ENCODE data around the gene PLEKHM3. TPM values are rescaled to one million over a fixed set of nuclear protein-coding genes. Genes with fewer than 3 reads are reported as not detected.

Gene PLEKHM3, protein sequence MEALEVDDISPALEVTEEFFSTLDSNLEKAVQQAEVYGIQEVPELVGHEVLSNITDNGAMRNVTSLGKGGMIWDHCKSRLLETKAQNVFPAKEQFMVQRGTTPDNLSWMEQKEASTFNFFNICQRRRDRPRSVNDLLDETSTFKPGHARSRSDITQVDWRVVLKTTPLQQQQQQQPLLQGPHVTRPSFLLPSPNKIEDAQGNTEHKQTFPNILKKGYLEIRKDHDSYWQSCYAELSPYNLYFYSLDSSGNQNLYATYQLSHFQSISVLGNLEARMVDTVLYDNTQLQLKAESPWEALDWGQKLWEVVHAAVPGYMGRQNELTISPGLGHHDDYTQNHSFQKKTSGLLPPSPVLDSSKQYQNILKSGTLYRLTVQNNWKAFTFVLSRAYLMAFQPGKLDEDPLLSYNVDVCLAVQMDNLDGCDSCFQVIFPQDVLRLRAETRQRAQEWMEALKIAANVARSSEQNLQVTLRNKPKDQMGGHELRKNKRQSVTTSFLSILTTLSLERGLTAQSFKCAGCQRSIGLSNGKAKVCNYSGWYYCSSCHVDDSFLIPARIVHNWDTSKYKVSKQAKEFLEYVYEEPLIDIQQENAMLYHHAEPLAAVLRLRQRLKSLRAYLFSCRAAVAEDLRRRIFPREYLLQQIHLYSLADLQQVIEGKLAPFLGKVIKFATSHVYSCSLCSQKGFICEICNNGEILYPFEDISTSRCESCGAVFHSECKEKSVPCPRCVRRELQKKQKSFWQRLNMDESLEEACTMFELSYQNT
- total RNA-seq, result 10 to 100 TPM in 1 of 2 donors, 1 to 10 TPM in 1; 5.2 to 15.8 TPM

DNA sequence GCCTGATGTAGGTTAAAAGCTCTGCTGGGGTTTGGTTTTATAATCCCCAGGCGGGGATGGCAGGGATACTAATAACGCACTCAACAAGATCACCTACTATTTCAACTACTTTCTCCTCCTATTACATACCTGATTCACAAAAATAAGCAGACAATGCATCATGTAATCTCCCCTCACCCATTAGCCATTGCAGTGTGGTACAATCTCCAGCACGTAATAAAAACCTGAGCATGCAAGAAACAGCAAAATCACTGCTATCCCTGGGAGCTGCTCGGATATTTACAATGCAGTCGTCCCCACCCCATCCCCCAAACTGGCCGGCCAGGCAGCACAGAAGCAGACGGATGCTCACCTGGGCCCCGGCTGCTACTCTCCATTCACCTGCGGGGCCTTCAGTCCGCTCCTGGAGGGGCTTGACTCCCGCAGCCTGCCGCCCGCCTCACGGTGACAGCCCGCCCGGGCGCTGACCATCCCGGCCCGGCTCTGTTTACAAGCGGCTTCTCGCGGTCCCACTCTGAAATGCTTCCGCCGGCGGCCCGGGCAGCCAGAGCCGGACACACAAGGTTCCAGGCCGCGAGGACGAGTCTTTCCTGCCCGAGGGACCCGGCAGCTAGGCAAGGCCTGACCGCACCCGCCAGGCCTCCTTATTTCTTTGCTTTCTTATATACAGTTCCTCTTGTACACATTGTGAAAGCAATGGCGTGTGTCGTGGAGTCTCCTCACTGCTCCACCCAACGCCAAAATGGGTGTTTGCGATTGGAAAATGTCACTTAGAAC lies at the start of gene PLEKHM3:
TSS of gene PLEKHM3 (minus strand) at position 491 of the 777 bp plus-strand sequence. CDS start 23,888 bp downstream, outside the sequence.
- ATAC-seq (peak; percentile 76 to 89), DNase-seq (ENCODE audit: low spot score in 2 of 2) (peak; percentile 82 to 84)
- H3K36me3 Mint-ChIP-seq, result peaks cover 6 to 13% of the 10 kb centered on the region in 2 donors
- H3K9me3 Mint-ChIP-seq, result no peaks in the 10 kb centered on the region
- peak within 1 kb of the TSS; percentile 91 to 98 for H3K27ac Mint-ChIP-seq

DNA sequence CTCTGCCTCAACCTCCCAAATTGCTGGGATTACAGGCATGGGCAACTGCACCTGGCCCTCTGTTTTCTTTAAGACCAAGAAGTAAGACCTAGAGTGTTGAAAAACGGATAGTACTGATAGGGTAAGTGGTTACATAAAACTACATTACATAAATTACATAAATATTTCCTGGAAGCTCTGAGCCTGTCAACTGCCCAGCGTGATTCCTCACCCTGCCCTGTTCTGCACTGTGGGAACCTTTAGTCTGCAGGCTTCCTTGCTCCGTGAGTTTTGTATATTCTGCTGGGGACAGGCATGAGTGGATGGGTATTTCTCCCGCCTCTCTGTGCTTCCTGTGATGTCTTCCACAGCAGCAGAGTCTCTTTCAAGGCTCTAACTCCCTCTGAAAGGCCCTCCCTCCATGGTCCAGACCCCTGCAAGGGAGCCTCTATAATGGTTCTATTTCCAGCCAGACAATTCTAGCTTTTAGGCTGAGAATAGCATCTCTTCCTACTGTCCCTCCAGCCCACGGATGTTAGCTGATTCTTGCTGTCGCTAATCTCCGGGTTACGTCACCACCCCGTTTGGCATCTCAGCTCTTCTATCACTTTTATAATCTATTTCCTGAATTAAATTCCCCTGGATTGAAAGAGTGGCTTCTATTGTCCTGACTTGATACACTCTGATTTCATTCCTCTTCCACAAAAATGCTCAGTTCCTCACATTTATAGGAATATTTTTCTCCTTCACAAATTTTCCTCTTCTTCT lies 49.5 kb upstream of the PLEKHM3 start:
- Mint-ChIP-seq H3K9me3 (no peaks in the 10 kb centered on the region), H3K27ac (no peak overlapping the region), H3K36me3 (no peaks in the 10 kb centered on the region)
- no peak for ATAC-seq
- no peak for DNase-seq (ENCODE audit: low spot score in 2 of 2)

DNA sequence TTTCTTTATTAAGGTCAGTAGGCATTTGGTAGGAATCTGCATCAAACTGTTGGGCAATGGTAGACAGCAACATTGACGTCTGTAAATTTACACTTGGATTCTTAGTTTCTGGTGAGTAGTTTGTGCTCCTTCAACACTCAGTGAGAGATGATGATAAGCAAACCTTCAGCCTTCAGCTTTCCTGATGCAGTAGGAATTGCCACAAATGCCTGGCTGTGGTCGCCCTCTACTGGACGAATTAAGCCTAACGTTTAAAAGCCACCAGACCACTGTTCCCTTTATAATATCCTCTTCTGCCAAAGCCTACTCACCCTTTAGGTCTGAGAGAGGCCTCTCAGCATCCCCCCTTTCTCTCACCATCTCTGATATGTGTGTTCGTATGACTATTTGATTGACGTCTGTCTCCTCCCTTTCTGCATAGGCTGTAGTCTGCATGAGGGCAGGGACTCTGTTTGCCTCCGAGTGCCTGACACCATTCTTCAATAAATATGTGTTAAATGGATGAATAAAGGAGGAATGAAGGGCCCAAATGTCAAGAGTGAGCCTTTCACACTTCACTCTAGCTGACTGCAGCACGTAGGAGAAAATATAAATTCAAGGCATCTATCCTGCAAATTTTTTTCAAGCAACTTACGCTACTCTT lies 47.0 kb upstream of the PLEKHM3 start:
- Mint-ChIP-seq H3K27ac (no peak overlapping the region), H3K36me3 (no peaks in the 10 kb centered on the region), H3K9me3 (no peaks in the 10 kb centered on the region)
- ATAC-seq (peak; percentile 68 to 72), DNase-seq (ENCODE audit: low spot score in 2 of 2) (peak in 1 of 2 donors; percentile 61)

DNA sequence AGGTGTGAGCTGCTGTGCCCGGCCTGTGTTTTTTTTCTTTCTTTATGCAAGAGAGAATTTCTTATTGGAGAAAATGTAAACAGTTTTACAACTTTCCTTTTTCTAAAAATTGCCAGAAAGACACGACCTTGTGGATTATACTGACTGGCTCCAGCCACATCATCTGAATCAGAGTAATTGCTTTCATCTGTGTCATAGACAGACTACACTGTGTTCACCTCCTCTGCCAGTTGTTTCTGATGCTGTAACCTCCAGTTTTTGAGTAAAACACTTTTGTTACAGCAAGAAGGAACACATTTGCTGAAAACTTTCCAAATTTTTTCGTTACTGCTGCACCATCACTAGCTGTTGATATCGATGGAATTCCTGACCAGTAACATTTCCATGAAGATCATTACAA lies 43.9 kb upstream of the PLEKHM3 start:
- H3K9me3 Mint-ChIP-seq, result no peaks in the 10 kb centered on the region
- ATAC-seq (no peak), DNase-seq (ENCODE audit: low spot score in 2 of 2) (no peak)
- H3K36me3 Mint-ChIP-seq, result no peaks in the 10 kb centered on the region
- no peak overlapping the region for H3K27ac Mint-ChIP-seq

DNA sequence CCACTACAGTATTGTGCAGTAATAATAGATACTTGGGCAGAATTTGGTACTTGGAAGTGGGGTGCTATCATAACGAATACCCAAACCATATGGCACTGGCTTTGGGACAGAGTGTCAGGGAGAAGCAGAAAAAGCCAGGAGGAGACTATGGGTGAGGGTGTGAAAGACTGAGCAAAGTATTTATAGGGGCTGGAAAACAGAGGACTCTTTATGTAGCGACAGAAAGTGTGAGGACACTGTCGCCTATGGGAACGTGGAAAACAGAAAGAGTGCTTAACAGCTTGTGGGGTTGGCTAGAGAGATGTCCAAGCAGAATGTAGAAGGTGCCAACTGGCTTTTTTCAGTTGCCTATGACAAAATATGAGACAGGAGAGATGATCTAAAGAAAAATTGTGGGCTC lies 40.7 kb upstream of the PLEKHM3 start:
- H3K36me3 Mint-ChIP-seq, result no peaks in the 10 kb centered on the region
- no peaks in the 10 kb centered on the region for H3K9me3 Mint-ChIP-seq
- H3K27ac Mint-ChIP-seq, result no peak overlapping the region
- ATAC-seq (no peak), DNase-seq (ENCODE audit: low spot score in 2 of 2) (no peak)

DNA sequence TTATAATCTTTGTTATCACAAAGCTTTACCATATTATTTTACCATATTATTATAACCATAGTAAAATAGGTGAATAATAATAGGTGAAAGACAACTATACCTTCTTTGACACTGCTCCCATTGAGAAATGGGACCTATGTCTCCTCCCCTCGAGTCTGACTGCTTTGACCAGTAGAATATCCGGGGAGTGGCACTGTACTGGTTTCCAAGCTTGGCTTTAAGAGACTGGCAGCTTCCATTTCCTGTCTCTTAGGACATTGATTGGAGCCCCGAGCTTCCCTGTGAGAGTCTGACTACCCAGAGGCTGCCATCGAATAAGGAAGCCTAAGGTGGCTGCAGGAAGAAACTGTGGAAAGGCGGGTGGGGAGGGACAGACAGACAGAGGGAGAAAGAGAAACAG lies 40.1 kb upstream of the PLEKHM3 start:
- no peak for ATAC-seq
- Mint-ChIP-seq H3K27ac (no peak overlapping the region), H3K9me3 (no peaks in the 10 kb centered on the region)

DNA sequence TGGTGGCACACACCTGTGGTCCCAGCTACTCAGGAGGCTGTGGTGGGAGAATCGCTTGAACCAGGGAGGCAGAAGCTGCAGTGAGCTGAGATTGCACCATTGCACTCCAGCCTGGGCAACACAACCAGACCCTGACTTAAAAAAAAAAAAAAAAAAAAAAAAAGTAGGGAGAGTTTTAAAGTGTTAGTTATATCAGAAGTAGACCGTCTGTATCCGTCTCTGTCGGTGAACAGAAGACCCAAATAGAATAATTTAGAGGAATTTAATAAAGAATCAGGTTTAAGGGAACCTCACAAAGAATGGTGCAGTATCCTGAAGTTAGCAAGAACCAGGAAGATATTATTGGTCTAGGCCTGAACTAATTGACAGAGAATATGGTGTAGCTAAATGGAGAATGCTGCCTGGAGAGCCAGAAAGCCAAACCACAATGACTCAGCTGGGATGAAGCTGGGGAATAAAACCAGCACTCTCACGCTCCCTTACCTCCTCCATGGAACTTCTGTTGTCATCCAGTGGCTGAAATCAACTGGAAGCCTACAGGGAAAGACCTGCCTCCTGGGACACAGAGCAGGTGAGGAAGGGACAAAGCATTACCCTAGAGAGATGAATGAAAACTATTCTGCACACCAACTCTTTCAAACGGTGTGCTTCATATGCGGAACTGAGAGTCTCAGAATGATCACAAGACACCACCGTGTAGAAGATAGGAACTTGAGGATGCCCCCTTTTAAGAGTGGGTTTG lies 39.1 kb upstream of the PLEKHM3 start:
- DNase-seq (ENCODE audit: low spot score in 2 of 2) (no peak), ATAC-seq (no peak)
- Mint-ChIP-seq H3K36me3 (no peaks in the 10 kb centered on the region), H3K27ac (no peak overlapping the region), H3K9me3 (no peaks in the 10 kb centered on the region)

More for the DNA sequence above, 40.1 kb upstream of the PLEKHM3 start:
- no peaks in the 10 kb centered on the region for H3K36me3 Mint-ChIP-seq
- DNase-seq (ENCODE audit: low spot score in 2 of 2), result no peak

DNA sequence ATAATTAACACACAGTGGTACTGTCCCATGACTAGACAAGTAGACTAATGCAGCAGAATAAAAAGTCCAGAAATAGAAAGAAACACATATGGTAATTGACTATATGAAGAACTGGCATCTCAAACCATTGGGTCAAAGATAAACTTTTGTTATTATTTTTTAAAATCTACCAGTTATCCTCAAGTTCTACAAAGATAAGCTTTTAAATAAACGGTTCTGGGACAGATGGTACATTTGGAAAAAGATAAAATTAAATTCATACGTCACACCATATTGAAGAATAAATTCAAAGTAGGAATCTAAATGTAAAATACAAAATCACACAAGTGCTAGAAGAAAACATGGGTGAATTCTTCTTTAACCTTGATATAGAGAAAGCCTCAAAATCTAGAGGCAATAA lies 37.6 kb upstream of the PLEKHM3 start:
- H3K27ac Mint-ChIP-seq, result no peak overlapping the region
- H3K9me3 Mint-ChIP-seq, result no peaks in the 10 kb centered on the region
- H3K36me3 Mint-ChIP-seq, result no peaks in the 10 kb centered on the region
- DNase-seq (ENCODE audit: low spot score in 2 of 2) (no peak), ATAC-seq (no peak)

DNA sequence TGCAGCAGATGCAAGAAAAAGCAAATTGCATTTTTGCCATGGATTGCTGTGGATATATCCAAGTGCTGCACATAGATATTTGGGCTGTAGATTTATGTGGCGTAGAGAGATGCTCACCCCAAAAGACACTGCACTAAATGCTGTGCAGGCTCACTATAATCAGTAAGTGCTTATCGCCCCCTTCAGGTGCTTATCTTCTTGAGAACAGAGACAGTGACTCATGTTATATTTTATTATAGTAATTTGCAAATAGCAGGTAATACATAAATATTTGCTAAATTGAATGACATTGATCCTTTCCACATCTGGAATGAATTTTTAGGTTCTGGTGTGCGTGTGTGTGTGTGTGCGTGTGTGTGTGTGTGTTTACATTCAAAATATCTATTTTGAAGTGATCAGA lies 36.8 kb upstream of the PLEKHM3 start:
- DNase-seq (ENCODE audit: low spot score in 2 of 2), result peak in 1 of 2 donors; percentile 17
- Mint-ChIP-seq H3K9me3 (no peaks in the 10 kb centered on the region), H3K27ac (no peak overlapping the region)

DNA sequence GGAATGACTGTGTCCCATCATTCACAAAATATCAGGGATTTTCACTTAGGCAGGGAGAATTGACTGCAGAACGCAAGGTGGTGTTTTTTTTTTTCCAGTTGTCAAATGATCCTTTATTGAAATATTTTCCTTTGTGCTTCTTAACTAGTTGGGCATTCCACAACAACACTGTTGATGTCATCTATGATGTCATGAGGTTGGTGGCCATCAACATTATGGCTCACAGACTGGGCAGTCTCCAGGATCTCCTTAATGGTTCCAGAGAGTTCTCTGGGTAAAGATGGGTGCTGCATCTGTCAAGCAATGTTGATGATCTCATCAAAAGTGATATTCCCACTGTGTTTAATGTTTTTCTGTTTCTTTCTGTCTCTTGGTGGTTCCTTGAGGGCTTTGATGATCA lies 31.8 kb upstream of the PLEKHM3 start:
- Mint-ChIP-seq H3K27ac (no peak overlapping the region), H3K36me3 (no peaks in the 10 kb centered on the region), H3K9me3 (no peaks in the 10 kb centered on the region)
- ATAC-seq (no peak), DNase-seq (ENCODE audit: low spot score in 2 of 2) (no peak)

More for the DNA sequence above, 36.8 kb upstream of the PLEKHM3 start:
- peak in 1 of 2 donors; percentile 48 for ATAC-seq
- no peaks in the 10 kb centered on the region for H3K36me3 Mint-ChIP-seq

DNA sequence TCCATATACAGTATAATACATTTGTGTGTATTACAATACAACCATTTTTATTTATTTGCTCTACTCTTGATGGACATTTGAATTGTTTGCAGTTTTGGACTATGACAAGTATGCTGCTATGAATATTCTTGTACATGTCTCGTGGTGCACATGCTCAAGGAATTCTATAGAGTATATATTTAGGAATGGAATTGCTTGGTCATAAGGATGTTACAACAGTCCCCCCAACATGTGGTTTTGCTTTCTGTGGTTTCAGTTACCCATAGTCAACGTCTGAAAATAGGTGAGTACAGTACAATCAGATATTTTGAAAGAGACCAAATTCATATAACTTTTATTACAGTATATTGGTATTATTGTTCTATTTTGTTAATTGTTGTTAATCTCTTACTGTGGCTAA lies 24.1 kb upstream of the PLEKHM3 start:
- ATAC-seq (no peak), DNase-seq (ENCODE audit: low spot score in 2 of 2) (no peak)
- Mint-ChIP-seq H3K36me3 (no peaks in the 10 kb centered on the region), H3K27ac (no peak overlapping the region), H3K9me3 (no peaks in the 10 kb centered on the region)

DNA sequence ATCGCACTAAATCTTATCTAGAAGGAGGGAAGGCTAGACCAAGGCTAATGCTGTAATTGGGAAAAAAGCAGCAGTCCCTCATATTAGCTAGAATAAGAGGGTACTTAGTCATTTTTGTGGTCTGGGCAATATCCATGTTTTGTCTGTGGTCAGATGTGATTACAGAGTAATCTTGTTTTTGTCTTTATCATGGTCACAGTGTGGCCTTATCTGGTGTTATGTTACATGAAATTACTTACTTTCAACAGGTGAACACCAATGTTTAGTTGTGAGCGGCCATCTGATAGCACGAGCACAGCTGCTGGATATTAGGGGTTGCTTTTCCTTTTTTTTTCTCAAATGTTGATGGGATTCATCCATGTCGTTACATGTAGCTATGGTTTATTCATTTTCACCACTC lies 23.7 kb upstream of the PLEKHM3 start:
- ATAC-seq (no peak), DNase-seq (ENCODE audit: low spot score in 2 of 2) (no peak)
- no peaks in the 10 kb centered on the region for H3K36me3 Mint-ChIP-seq
- H3K9me3 Mint-ChIP-seq, result no peaks in the 10 kb centered on the region
- no peak overlapping the region for H3K27ac Mint-ChIP-seq

DNA sequence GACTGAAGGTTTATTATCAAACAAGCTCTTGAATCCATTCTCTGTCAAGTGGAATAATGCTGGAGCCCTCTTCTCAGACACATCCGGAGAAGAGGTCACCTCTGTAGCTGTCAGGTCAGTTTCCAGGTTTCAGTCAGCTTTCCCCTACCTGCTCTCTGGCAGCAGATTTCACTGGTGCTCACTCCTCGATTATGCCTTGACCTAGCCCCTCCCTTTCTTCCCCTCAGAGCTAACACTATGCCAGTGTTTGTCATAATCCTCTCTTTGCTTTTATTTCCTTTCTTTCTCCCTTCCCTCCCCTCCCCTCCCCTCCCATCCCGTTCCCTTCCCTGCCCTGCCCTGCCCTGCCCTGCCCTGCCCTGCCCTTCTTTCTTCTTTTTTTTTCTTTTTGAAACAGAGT lies 22.5 kb upstream of the PLEKHM3 start:
- ATAC-seq (no peak), DNase-seq (ENCODE audit: low spot score in 2 of 2) (no peak)
- H3K36me3 Mint-ChIP-seq, result no peaks in the 10 kb centered on the region
- H3K9me3 Mint-ChIP-seq, result no peaks in the 10 kb centered on the region
- H3K27ac Mint-ChIP-seq, result no peak overlapping the region

DNA sequence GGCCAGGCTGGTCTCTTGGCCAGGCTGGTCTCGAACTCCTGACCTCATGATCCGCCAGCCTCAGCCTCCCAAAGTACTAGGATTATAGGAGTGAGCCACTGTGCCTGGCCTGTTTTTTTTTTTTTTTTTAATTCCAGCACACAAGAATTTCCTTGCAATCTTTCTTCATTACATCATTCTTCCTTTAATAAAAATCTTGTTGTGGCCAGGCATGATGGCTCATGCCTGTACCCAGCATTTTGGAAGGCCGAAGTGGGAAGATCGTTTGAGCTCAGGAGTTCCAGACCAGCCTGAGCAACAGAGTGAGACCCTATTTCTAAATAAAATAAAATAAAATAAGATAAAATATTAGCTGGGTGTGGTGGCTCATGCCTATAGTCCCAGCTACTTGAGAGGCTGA lies 21.4 kb upstream of the PLEKHM3 start:
- H3K27ac Mint-ChIP-seq, result no peak overlapping the region
- ATAC-seq (no peak), DNase-seq (ENCODE audit: low spot score in 2 of 2) (no peak)
- no peaks in the 10 kb centered on the region for H3K36me3 Mint-ChIP-seq
- H3K9me3 Mint-ChIP-seq, result no peaks in the 10 kb centered on the region

DNA sequence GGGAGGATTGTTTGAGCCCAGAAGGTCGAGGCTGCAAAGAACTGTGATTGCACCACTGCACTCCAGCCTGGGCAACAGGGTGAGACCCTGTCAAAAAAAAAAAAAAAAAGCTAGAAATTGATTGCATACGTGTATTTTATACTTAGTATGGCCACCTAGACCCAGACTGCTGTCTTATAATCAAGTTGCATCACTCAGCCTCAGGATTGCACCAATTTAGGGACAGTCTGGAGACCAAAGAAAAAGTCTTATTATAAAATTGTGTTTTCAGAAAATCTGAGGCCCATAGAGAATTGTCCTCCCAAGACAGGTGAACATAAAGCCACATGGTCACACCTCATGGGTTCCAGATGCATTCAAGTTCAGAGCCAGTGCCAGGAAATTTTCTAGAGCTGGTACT lies 17.1 kb upstream of the PLEKHM3 start:
- ATAC-seq, result no peak
- no peaks in the 10 kb centered on the region for H3K9me3 Mint-ChIP-seq
- H3K27ac Mint-ChIP-seq, result no peak overlapping the region
- no peaks in the 10 kb centered on the region for H3K36me3 Mint-ChIP-seq
- DNase-seq (ENCODE audit: low spot score in 2 of 2), result no peak

Measured in activated naive CD4-positive, alpha-beta T cell treated with anti-CD3 and anti-CD28 coated beads, Interleukin-2, amount 50 U/mL, for 72 hours (primary cell).